HG03064 (cell line): ENCODE results near the gene TRPV6.

ENCODE experiments used
- ATAC-seq: cut with Tn5 transposase; IDR thresholded peaks from one replicate; pipeline ENCODE4 v1.9.1; 2021; ENCODE audit warnings: low read depth; ENCODE audit not compliant: unreplicated experiment

Gene TRPV6

DNA sequence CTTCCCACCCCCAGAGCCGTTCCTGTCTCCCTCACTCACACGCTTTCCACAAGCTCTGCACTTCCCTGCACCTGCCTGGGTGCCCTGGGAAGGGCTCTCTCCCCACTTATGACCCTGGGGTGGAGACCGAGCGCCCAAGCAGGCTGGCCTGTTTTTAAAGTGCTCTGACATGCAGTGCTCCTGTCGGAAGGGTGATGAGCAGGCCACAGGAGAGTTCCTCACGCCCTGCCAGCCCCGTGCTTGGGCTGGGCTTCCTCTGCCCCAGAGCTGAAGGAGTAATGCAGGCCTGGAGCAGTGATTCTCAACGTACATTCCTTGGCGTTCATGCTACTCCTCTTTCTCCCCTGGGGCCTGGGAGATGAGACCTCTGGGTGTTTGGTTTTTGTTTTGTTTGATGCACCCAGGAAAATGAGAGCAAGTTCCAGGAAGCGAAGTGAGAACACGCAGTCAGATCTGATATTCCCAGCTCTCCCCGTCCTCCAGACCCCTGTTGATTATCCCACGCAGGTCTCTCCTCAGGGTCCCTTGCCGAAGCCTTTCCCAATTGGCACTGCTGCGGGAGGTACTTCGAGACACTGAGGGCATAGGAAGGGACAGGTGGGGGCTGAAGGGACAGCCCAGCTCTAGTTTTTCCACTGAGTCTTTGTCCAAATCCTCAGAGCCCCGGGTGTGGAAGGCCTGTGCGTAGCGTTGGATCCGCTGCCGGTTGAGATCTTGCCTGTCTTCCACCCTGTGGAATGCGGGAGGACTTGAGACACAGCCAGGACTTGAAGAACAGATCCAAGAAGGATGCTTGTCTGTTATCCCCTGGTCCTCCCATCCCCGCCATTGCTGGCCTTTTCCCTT, 14.1 kb downstream of the TRPV6 start:
- ATAC-seq = no peak

DNA sequence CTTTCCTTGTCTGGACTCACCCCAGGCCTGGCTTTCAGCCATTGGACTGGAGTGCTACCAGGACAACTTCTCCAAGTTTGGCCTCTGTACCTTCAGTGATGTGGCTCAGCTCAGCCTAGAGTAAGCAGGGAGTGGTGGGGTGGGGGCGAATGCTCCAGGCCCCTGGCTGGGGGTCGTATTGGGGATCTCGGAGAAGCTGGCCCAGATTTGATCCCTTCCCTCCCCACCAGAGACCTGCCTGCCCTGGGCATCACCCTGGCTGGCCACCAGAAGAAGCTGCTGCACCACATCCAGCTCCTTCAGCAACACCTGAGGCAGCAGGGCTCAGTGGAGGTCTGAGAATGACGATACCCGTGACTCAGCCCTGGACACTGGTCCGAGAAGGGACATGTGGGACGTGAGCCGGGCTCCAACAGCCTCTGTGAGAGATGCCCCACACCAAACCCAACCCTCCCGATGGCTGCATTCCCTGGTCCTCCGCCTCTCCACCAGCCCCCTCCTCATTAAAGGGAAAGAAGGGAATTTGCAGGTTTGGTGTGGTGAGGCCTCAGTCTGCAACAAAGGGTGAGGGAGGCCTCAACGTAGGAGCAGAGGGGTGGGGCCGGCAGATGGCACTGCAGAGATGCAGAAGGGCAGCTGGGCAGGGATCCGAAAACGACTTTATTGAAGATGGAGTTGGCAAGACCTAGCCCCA, 14.8 kb downstream of the TRPV6 start:
- no peak for ATAC-seq

DNA sequence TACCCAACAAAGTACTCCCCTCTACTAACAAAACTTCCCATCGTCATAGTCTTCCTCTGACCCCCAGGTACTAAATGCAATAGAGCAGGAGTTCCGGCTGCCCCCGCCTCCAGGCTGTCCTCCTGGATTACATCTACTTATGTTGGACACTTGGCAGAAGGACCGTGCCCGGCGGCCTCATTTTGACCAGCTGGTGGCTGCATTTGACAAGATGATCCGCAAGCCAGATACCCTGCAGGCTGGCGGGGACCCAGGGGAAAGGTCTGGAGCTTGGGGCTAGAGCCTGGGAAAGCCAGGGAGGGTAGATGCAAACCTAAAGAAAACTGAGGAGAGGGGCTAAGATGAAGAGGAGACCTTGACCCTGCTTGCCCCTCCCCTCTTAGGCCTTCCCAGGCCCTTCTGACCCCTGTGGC, 15.4 kb downstream of the TRPV6 start:
- no peak for ATAC-seq

DNA sequence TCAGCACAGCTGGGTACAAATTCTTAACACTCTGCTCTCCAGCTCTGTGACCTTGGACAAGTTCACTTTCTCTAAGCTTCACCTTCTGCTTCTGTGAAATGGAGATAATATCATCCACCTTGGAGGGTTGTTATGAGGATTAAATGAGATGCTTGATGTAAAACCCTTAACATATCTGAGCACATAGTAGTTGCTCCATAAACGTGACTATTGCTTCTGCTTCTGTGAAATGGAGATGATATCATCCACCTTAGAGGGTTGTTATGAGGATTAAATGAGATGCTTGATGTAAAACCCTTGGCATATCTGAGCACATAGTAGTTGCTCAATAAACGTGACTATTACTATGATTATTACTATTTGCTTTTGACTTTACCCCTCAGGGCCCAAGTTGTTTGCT, 16.1 kb downstream of the TRPV6 start:
- ATAC-seq = no peak

DNA sequence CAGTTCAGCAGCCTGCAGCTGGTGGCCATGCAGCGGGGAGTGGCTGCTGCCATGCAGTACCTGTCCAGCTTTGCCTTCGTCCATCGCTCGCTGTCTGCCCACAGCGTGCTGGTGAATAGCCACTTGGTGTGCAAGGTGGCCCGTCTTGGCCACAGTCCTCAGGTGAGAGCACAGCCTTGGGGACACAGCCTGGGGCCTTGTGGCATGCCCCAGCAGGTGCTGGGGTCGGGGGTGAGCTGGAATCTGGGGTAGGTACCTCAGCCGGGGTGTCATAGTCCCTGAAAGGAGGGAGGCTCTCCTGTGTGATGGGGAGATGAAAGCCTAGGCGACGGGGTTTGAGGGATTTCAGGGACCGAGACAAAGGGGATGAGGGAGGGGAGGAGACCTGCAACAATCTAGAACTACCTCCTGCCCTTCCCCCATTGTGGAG, 16.5 kb downstream of the TRPV6 start:
- ATAC-seq = no peak

DNA sequence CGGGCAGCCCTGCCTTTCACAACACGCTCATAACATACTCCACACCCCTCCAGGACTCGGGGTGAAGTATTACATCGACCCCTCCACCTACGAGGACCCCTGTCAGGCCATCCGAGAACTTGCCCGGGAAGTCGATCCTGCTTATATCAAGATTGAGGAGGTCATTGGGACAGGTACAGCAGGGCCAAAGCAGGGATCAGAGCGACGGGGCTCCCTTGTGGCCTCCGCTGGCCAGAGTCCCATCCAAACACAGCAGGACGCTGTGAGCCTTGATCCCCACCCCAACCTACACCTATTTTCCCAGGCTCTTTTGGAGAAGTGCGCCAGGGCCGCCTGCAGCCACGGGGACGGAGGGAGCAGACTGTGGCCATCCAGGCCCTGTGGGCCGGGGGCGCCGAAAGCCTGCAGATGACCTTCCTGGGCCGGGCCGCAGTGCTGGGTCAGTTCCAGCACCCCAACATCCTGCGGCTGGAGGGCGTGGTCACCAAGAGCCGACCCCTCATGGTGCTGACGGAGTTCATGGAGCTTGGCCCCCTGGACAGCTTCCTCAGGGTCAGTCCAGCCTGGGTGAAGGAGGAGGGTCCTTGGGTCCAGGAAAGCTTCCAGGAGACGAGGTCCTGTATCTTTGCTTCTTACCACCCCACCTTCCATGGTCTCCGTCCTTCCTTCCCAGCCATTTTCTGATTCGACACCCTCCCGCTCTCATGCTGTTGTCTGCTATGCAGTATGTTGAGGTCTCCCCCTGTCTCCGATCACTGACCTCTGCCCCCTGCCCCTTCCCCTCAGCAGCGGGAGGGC, 17.2 kb downstream of the TRPV6 start:
- no peak for ATAC-seq

DNA sequence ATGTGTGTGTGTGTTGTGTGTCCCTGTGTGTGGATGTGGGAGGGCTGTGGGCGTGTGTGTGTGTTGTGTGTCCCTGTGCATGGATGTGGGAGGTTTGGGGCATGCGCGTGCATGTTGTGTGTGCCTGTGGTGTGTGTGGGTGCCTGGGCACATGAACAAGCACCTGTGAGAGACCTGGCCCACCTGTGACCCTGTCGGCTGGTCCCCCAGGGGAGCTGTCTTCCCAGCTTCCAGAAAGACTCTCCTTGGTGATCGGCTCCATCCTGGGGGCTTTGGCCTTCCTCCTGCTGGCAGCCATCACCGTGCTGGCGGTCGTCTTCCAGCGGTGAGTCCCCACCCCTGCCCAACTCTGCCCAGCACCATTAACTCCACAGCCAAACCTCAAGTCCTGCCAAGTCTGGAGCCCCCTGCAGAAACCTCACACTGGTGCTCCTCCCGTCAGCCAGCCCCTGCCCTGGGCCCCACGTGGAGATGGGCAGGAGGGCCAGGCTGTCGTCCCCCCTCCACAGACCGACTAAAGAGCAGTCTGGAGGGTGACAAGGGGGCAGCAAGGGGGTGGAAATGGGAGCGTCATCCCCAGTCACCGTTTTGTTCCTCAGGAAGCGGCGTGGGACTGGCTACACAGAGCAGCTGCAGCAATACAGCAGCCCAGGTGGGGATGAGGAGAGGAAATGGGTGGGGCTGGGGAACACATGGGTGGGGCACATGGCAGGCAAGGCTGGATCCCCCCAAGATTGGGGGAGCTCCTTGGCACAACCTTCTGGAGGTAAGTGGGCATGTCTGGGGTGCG, 18.0 kb downstream of the TRPV6 start:
- ATAC-seq = no peak

DNA sequence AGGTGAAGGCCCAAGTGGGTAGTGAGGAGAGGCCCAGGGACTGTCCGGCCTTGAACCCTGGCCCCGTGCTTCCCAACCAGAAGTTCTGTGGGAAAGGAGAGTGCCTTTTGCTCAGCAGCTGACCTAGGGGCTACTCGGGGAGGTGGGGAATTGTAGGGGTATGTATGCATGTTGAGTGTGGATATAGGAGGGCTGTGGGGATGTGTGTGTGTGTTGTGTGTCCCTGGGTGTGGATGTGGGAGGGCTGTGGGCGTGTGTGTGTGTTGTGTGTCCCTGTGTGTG, 18.5 kb downstream of the TRPV6 start:
- no peak for ATAC-seq

DNA sequence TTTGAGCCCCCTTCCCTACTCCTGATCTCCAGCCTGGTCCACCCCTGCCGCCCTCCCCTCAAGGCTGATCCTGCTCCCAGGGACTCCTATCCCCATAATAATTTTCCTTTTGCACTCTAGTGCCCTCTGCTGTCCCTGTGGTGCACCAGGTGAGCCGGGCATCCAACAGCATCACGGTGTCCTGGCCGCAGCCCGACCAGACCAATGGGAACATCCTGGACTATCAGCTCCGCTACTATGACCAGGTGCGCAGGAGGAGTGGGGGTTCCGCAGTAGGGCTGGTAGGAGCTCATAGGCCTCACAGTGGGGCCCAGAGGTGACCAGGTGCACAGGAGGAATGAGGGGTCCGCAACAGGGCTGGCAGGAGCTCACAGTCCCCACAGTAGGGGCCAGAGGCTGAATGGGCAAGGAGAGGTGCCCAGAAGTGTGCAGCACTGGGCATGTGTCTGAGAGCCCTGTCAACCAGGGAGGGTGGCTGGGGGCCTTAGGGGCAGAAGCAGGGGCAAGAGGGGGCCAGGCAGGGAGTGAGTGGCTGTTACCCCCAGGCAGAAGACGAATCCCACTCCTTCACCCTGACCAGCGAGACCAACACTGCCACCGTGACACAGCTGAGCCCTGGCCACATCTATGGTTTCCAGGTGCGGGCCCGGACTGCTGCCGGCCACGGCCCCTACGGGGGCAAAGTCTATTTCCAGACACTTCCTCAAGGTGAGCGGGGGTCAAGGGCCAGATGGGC, 19.0 kb downstream of the TRPV6 start:
- no peak for ATAC-seq

DNA sequence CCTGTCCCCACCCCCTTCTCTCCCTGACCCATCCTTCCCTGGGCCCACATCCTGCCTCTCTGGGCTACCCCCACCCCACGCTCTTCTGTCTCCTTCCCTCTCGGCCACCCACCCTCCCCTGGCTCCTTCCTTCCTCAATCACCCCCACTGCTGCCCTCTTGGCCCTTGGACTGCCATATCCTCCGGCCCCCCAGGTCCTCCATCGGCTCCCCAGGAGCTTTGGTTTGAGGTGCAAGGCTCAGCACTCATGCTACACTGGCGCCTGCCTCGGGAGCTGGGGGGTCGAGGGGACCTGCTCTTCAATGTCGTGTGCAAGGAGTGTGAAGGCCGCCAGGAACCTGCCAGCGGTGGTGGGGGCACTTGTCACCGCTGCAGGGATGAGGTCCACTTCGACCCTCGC, 19.8 kb downstream of the TRPV6 start:
- ATAC-seq = no peak

DNA sequence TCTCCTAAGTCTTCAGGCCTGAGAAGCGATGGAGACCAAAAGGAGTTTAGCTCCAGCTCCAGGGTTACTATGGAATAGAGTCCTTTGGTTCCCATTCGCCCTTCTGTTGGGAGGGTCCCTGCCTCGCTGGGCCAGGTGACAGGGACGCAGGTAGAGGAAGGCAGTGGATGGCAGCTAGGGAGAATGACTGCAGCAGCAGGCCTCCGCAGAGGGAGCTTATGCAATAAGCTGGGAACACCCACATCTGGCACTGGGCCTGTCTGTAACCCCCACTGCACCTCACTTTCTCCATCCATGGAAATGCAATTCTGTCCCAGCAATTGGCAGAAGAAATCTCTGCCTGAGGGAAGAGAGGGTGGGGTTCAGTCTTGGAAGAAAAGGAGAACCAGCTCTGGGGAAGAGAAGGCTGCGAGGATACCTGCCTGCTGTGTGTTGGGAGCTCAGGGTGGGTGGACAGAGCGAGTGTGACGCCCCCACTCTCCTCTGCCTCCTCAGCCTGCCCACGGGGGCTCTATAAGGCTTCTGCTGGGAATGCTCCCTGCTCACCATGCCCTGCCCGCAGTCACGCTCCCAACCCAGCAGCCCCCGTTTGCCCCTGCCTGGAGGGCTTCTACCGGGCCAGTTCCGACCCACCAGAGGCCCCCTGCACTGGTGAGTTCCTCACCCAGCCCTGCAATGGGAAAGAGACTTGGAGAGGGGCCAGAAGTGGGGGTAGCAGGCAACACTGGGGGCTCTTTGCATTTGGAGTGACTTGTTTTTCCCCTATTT, 20.4 kb downstream of the TRPV6 start:
- no peak for ATAC-seq

DNA sequence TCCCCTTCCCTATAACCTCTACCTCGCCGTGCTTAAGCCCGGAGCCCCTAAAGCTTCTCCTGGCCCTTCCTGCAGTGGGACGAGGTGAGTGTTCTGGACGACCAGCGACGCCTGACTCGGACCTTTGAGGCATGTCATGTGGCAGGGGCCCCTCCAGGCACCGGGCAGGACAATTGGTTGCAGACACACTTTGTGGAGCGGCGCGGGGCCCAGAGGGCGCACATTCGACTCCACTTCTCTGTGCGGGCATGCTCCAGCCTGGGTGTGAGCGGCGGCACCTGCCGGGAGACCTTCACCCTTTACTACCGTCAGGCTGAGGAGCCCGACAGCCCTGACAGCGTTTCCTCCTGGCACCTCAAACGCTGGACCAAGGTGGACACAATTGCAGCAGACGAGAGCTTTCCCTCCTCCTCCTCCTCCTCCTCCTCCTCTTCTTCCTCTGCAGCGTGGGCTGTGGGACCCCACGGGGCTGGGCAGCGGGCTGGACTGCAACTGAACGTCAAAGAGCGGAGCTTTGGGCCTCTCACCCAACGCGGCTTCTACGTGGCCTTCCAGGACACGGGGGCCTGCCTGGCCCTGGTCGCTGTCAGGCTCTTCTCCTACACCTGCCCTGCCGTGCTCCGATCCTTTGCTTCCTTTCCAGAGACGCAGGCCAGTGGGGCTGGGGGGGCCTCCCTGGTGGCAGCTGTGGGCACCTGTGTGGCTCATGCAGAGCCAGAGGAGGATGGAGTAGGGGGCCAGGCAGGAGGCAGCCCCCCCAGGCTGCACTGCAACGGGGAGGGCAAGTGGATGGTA, 21.5 kb downstream of the TRPV6 start:
- ATAC-seq = no peak

DNA sequence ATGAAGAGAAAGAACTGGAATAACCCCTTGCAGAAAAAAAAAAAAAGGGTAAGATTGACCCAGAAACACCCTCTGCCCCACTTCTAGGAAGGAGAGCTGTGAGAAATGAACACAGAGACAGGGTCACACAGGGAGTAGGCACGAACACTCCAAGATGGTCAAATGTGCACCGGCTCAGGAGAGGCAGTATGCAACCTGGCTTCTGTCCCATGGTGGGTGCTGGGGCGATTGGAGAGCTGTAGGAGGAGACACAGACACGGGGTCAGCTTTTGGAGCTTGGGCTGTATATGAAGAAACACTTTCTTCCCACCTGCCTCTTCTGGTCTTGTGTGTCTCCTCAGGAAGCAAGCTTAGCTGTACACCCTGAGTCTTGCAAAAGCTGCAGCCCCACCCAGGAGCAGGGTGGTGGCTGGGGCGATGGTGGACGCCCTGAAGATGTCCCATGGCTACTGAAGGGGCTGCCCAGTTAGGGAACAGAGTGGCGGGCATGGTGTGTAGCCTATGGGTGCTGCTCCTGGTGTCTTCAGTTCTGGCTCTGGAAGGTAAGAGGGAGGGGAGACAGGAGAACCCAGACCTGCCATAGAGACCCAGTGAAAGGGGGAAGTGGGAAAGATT, 22.7 kb downstream of the TRPV6 start:
- ATAC-seq = no peak

DNA sequence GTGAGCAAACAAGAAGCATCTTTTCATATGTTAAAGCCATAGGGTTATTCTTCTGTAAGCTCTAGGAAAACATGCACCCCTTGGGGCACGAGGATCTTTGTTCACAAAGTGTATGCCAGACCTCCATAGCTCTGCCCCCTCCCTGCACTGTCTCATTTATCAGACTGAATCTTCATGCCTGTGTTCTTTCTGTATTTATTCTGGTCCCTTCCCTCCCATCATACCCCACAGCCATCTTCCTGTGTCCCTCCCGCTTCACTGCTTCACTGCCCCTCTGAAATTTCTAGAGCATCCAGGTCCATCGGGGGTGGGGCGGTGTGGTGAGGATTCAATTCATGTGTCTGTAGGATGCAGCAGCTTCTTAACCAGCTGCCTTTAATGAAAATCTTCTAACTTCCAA, 23.2 kb downstream of the TRPV6 start:
- ATAC-seq = no peak

DNA sequence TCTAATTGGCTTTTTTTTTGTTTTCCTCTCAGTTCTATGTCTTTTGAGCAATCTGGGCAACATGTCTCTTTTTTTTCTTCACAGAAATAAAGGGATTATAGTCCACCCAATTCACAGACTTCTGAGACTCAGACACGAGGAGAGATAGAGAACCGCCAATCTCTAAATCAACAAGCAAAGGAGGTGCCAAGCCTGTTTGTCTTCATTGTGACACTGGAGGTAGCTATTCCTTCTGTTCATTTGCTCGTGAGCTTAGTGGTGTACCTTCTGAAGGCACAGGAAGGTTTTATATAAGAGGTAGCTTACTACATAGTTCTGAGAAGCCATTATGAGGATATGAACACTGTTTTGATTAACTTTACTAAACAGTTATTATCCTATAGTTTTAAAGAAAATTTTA, 24.6 kb downstream of the TRPV6 start:
- ATAC-seq = no peak

DNA sequence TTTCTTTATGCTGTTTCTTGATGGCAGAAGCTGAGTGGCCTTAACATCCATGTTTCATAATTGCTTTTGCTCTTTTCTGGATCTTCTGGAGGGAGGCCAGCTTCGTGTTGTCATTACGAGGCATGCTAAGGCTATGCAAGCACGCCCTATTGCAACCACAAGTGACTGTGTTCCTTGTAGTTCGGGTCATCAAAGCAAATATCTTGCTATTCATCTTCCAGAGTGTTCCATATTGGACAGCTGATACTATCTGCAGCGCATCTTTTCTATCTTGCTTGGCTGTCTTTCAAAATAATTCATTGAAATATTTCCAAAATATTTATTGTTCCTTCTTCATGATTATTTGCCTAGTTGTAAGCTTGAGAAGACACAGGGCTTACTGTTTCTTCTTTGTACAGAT, 25.7 kb downstream of the TRPV6 start:
- ATAC-seq = no peak

DNA sequence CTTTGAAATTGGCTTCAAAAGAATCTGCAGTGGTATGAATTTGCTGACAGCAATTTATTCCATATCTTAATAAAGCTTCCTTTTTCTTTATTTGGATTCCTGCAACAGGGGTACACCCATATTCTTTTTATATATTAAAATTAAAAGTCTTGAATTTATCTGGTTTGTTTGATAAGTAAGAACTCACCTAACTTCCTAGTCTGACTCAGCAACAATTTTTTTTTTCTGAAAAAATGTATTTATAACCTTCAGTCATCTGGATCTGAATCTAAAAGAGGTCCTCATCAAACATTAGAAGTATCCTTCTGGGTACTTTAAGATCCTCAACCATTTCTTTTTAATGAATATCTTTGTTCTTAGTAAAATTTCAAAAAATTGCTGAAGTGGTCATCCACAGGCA, 26.1 kb downstream of the TRPV6 start:
- ATAC-seq = no peak

DNA sequence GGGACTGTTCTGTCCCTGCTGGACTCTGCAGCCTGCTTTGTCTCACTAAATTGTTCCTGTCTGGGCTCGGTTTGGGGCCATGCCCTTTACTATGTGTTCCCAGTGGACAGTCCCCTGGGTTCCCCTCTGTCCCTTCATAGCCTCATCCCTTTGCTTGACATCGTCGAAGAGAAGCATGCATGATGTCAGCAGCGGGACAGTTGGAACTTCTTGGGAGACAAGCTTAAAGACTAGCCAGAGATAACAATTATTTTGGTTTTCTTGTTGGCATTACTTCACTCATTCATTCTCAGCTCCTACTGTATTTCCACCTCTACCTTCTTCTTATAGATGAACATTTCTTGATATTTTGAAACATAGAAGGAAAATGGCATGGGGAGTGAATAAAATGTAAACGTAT, 27.9 kb downstream of the TRPV6 start:
- no peak for ATAC-seq
